ENCODE measurements around the gene NADSYN1.

GRCh38 chr11:71481101-71481960 lies 28.3 kb downstream of the NADSYN1 start:
- no peak for TF ChIP-seq GATA3 (IDR thresholded peaks at IDR 0.05; ENCODE audit: low read depth, low read length)
- no peak for TF ChIP-seq GATA2 (IDR thresholded peaks at IDR 0.05; ENCODE audit: low read depth, low read length)
